Central memory CD4-positive, alpha-beta T cell (primary cell): Measurements from ENCODE around the gene SLC38A1.
"Not testable (repeated sequence)": the region's sequence is repeated elsewhere in the genome, so short reads cannot be mapped to it uniquely, and the experiment has no call there.

ENCODE experiments used
- DNase-seq: peaks from one replicate; pipeline ENCODE4 v3.0.0; 2022
- total RNA-seq, 3 experiments: gene quantifications; one replicate each; lab custom pipeline; 2026; lab: John Stamatoyannopoulos, UW

Gene SLC38A1
- 551 to 1,134 (median 929) reads per million in 3 experiments for total RNA-seq

DNA sequence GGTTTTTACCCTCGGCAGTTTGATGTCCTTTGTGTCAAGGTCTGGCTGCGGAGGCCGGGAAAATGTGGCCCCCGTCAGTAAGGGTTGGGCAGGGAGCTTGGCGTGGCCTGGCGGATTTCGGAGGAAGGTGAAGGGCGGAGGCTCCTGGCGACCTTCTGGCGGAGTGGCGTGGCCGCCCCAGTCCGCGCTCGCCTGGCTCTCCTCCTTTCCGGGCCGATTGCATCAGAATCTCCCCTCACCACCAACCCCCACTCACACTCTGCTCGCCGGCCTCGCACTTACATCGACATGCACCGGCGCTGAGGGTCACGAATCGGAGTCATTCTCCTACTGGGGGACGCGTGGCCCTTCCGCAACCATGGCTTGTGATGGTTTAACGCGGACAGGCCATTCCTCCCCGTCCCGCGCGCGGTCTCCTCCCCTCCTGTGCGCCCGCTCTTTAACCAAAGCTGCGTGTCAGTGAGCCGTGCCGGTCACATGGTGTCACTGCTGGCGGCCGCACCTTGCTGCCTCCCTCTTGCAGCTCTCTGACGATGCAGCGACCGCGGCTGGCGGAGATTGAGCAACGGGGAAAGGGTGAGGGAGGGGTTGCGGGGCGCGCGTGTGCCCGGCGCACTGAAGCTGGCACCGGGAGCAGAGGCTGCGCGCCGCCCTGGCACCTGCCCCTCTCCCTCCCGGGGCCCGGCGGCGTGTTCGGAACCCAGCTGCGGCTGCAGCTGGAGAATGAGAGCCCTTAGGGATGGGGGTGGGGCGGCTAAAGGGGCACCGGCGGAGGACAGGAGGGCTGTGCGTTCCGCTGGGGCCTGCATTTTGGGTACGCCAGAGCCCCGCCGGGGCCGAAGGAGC, at the start of gene SLC38A1:
Gene SLC38A1 (minus strand): TSS at position 461 of the 846 bp plus-strand sequence. CDS start 29,243 bp downstream, outside the sequence.
- peak; percentile 91 for DNase-seq

DNA sequence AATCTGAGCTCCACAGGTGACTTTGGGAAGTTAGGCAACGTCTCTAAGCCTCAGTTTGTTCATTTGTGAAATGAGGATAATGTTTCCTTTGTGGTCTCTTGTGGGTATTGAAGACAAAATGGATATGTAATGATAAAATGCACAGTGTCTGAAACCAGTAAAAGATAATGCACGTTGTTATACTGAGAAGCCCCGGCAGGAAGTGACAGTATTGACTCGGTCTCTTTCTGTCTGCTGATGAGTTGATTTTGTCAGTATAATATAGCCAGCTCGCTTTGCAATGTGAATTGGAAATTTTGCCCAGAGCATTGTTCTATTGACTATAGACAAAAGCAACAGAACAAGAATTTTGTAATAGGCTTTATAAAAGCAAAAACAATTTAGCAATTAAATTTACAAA, 49.2 kb upstream of the SLC38A1 start:
- DNase-seq: no peak

DNA sequence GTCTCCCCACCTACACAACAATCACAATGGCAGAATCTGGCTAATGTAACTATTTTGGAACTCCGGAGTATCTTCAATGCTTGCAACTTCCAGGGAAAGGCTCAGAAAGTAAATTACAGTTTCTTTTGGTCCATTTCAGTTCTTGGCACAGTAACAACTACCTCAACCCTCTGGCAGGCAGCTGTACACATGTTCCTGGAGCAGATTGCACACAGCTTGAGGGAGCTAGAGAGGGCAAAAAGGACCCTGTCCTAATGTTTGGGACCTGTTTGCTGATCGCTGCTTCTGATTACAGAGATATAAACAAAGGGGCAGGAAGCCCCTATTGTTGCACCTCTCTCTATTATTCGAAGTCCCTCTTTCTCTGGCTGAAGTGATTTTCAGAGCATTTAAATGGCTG, 35.2 kb upstream of the SLC38A1 start:
- no peak for DNase-seq

DNA sequence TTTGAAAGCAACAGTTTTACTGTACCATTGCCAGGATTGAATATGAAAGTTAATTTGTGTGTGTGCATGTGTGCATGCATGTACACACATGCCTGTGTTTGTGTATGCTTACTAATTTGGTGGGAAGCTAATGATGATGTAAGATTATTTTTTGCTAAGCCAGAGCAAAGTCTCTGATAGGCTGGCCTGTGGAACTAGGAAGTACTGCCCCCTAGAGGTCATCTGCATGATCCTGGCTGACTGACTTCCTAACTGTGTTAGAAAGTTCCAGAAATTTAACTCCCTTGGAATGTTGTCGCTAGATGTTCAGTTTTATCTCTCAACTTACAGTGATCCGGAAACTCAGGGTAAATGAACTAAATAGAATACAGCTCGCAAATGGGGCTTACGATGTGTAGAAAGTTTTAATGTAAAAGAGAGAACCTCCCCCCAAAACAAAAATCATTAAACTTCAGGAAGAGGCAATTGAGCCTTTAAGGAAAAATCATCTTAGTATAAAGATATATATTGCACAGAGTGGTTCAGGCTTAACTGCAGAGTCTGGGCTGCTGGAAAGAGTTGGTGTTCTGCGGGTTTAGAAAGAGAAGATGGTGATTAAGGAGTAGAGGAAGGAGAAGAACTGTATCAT, 34.3 kb upstream of the SLC38A1 start:
- peak; percentile 60 for DNase-seq

DNA sequence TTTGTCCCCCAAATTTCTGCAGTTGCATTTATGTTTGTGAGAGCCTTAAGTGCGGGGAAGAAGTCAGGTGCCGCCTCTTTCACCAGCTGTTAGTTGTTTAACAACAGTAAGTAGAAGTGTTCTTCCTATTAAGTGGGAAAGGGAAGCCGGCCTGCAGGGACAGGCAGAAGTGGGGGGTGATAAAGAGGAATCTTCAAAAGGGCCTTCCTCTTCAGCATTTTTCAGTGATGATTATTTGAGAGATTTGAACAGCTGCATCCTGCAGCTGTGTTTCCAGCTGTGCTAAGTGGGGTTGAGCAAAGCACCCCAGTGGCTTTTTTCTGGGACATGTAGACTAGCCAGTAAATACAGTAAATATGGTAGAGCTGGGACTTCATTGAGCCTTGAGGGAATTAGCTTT, 32.1 kb upstream of the SLC38A1 start:
- no peak for DNase-seq

DNA sequence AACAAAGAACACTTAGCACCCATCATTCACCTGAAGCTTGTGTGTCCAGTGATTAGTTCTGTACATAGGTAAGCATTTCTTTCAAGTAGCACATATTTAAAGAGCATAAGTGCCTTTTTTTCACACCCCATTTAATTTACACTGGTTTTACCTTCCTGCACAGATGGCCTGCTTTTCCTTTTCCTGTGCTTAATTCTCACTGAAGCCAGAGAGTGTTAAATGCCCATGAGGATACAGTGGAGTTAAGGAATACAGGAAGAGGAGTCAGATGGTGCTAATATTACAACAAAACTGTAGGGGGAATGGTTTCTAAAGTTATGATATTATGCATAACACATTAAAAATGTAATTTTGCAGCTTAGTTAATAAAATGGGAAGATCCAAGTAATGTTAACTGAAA, 31.0 kb upstream of the SLC38A1 start:
- no peak for DNase-seq

DNA sequence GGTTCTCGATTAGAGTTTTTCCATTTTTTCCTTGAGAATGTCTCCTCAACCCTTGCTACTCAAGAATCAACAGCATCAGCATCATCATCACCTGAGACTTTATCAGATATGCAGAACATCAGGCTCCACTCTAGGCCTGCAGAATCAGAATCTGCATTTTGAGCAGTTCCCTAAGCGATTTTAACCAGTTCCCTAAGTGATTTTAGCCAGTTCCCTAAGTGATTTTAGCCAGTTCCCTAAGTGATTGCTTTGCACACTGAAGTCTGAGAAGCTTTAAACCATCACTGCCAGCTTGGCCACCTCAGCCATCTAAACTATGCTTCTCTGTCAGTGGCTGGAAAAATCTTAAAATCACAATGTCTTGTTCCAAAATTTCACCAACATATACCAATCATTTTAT, 29.4 kb upstream of the SLC38A1 start:
- no peak for DNase-seq

DNA sequence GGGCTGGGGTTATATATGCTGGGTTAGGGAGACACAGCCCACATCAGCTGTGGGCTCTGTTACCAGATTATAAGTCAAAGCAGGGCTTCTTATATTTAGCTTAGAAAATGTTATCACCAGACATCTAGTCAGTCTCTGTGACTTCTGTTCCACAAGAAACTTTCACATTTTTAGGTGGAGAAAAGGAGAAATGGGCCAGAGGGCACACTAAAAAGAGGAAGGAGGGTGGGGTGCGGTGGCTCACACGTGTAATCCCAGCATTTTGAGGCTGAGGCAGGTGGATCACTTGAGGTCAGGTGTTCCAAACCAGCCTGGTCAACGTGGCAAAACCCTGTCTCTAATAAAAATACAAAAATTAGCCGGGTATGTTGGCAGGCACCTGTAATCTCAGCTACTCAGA, 28.0 kb upstream of the SLC38A1 start:
- DNase-seq: no peak

DNA sequence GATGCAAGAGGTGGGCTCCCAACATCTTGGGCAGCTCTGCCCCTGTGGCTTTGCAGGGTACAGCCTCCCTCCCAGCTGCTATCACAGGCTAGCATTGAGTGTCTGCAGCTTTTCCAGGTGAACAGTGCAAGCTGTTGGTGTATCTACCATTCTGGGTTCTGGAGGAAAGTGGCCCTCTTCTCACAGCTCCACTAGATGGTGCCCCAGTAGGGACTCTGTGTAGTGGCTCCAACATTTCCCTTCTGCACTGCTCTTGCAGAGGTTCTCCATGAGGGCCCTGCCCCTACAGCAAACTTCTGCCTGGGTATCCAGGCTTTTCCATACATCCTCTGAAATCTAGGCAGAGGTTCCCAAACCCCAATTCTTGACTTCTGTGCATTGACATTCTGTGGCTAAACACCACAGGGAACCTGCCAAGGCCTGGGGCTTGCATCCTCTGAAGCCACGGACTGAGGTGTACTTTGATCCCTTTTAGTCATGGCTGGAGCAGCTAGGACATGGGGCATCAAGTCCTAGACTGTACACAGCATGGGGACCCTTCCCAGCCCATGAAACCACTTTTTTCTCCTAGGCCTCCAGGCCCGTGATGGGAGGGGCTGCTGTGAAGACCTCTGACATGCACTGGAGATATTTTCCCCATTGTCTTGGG, 24.0 kb upstream of the SLC38A1 start:
- no peak for DNase-seq

DNA sequence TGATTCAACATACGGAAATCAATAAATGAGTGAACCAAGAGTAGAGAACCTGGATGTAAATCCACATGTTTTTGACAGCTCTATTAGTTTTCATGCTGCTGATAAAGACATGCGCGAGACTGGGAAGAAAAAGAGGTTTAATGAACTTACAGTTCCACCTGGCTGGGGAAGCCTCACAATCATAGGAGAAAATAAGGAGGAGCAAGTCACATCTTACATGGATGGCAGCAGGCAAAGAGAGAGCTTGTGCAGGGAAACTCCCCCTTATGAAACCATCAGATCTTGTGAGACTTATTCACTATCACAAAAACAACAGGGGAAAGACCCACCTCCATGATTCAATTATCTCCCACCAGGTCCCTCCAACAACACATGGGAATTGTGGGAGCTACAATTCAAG, 23.1 kb upstream of the SLC38A1 start:
- not testable (repeated sequence) for DNase-seq

DNA sequence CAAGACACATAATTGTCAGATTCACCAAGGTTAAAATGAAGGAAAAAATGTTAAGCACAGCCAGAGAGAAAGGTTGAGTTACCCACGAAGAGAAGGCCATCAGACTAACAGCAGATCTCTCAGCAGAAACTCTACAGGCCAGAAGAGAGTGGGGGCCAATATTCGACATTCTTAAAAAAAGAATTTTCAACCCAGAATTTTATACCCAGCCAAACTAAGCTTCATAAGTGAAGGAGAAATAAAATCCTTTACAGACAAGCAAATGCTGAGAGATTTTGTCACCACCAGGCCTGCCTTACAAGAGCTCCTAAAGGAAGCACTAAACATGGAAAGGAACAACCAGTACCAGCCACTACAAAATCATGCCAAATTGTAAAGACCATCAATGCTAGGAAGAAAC, 16.3 kb upstream of the SLC38A1 start:
- not testable (repeated sequence) for DNase-seq

DNA sequence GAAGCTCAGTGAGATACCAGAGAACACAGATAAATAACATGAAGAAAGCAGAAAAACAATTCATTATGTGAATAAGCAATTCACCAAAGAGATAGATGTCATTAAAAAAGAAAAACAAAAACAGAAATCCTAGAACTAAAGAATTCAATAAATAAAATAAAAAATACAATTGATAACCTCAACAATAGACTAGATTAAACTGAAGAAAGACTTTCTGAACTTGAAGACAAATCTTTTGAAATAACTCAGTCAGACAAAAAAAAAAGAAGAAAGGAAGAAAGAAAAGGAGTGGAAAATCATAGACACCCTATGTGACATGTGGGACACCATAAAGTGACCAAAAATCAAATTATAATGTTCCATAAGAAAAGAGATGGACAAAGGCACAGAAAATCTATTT, 14.0 kb upstream of the SLC38A1 start:
- DNase-seq: no peak

DNA sequence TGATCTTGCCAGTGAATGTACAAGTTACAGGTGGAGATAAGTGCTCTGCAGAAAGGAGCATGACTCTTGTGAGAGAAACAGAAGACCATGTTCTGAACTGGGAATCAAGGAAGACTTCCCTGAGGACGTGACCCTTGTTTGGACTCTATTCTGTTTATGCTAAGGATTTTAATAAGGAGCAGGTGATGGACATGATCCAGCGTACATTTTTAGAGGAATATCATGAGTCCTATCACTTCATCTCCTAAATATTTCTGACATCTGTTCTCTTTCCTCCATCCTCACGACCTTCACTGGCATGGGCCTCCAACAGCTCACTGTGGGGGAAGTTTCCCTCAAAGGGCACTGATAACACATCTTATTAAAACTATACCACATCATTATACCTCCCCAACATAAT, 7.9 kb upstream of the SLC38A1 start:
- DNase-seq: no peak

DNA sequence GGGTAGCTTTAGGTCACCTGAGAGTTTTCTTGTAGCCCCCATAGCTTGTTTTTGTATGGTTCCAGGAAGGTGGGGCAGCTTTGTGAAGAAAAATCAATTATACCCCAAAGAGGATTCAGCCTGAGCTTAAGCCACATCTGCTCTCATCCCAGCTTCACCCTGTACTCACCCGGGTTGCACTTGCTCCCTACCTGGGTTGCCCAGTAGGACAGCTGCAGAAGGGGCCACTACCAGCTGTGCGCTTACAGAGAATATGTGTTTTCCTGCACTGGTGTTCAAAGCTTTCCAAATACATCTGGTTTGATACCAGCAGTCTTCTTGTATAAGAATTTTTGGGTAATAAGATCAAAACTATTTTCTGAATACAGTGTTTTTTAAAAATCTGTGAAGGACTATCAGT, 3.0 kb upstream of the SLC38A1 start:
- DNase-seq: no peak

DNA sequence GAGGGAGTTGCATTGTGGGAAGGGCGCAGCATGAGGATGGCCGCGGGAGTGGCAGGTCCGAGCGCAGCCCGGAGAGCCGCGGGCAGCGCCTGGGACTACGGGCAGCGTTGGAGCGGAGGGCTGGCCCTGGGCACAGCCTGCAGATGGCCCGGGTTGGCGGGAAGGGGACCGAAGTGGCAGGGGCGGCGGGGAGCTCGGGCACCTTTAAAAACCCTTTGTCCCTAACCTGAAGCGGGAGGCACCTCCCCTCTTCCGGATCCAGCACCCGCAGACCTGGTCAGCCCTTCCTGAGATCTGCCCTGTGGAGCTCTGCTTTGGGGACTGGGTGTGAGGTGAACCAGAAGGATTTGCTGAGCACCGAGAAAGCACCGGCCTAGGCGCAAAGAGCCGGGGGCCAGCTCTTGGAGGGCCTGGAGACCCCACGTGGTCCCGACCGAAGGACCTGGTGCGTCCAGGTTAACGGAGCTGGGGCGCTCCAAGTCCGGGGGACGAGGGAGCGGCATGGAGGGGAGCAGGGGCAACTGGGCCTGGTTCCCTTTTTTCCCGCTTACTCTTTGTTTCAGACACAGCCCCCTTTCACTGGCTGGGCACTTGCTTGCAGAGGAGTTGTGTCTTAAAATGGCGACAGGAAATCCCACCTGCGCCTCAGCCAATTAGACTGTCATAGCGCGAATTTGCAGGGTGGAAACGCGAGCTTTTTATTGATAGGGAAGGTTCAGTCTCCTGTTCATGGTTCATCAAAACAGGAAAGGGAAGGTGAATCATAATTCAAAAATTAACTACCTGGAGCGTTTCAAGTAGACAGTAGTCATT, 792 bp upstream of the SLC38A1 start:
- DNase-seq: peak; percentile 61

DNA sequence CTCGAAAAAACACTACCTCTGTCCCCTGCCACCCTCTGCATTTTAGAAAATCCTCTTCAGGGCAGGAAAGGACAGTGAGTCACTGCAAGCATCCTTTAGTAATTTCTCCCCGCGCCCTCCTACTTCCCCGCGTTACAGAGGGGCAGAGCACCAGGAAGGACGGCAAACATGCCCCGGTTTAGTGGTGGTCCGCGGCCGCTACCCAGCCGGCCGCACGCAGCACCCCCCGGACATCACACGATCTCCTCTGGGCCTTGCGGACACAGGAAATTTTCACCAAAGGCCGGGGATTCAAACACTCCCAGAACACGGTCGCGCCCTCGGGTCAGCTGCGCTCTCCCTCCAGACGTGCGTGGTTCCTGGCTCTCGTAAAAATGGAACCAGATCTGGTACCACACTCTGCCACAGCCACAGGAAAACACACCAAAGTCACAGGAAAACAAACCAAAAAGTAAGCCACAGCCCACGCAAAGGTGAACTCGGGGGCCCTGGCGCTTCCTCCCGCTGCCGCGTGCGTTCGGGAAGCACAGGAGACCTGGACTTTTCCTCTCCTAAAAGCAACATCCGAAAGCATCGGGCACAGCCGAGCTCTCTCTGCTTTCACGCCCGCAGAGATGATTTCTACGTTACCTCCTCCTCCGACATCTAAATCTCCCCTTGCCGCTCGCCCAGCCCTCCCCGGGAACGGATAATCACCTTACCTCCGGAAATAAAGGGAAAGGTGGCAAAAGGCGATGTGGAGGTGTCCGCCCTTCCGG, 839 bp downstream of the SLC38A1 start:
- DNase-seq: peak; percentile 51

DNA sequence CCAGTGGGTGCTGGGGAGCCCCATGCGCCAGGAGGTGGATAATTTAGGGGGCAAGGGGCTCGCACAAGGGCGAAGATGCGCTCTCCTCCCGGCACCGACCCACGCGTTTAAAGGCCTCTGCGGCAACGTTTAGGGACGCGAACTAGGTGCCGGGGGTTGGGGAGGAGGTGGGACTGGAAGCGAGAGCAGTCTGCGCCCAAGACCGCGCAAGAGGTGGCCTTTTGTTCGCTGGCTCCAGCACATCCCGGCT, 1.3 kb downstream of the SLC38A1 start:
- no peak for DNase-seq

DNA sequence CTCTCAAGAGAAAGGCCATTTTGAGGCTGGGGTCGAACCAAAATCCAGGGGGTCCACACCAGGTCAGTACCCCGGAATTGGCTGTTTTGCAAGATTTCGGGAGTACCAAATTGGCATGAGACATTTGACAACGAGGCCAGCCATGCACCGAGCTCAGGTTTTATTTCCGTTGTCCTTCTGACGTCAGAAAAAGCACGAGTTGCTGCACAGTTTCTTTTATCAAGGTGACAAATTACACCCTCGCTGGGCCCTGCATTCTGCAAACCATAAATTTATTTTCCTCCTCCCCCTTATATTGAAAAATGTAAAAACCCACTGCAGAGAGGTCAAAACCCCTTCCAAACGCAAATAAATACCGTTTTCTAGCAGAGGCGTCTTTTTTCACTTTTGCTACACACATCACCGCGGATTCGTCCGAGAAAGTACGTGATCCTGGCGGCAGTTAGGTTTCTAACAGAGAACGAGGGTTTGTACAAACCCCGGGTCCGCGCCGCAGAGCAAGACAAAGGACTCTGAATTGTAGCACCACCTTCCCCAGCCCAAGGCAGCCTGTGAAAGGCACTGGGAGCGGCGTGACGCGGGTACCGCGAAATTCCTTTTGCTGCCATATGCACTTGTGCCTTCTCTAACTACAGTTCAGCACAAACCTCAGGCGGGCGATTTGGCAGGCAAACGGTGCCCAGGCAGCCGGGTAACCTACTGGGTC, 1.8 kb downstream of the SLC38A1 start:
- DNase-seq: peak; percentile 85

DNA sequence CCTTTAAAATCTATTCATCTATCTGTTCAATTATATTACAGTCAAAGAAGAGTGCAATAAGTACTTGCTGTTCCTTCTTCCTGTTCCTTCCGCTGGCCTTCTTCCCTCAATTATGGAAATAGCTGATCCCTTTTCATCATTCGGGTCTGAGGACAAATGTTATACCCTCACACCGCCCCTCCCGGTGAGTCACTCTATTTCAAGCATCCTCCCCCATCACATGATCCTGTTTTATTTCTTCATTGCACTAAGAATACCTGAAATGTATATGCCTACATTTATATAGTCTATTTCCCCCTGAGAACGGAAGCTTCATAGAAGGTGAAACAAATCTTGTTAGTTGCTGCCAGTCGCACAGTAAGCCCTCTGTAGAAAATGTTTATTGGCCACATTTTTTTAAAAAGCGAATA, 2.5 kb downstream of the SLC38A1 start:
- peak; percentile 58 for DNase-seq

DNA sequence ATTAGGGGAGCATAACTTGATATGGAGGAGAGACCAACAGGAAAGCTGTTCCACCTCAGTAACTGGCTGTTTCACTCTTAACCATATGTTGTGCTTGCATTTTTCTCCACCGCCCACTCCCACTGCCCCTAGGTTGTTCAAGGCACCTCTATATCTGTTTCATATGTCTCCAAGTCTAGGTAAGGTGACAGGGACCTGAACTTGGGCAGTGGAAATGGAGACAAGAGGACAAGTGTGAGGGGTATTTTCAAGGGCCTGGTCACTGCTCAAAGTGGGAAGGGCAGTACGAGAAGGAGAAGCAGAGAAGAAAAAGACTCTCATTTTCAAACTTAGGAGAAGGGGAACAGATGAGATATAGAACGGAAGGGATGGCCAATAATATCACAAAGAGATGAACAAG, 3.1 kb downstream of the SLC38A1 start:
- no peak for DNase-seq

DNA sequence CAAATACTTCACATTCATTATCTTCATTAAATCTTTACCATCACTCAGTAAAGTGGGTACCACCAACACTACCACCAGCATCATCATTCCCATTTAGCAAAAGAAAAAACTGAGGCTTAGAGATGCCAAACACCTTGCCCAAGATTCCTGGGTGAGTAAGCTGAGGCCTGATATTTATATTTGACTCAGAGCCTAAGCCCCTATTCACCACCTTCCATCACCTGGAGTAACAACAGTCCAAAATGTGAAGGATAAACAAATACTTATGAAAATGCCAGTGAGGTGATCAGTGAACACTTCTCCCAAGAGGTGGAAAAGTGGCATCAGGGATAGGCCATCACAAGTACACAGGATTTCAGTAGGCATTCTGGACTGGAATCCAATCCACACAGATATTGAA, 3.7 kb downstream of the SLC38A1 start:
- no peak for DNase-seq

DNA sequence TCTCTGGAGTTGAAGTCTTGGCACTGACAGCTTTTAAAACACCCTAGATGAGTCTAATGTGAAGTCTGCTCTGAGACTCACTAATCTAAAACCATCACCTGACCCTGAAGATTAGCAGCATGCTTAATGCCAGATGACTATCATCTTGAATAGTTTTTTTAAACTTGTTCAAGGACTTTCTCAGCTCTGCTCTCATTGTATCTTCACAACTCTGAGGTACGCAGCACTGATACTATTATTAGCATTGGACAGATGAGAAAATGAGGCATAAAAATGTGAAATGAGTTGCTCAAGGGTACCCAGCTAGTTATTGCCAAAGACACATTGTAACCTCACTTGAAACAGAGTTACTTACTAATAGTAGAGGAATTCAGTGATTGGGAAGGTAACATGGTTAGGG, 4.8 kb downstream of the SLC38A1 start:
- DNase-seq: no peak
